ENCODE measurements around the gene KIF5A. TPM values are rescaled to one million over a fixed set of nuclear protein-coding genes. Genes with fewer than 3 reads are reported as not detected.
"Not testable (repeated sequence)": the region's sequence is repeated elsewhere in the genome, so short reads cannot be mapped to it uniquely, and the experiment has no call there.

Gene KIF5A
- total and polyA plus RNA-seq, 5 donors = 0.09 to 0.31 (median 0.20) TPM

- DNase-seq; H3K9me3 ChIP-seq (ENCODE audit: control insufficient read depth, low read length); H3K4me3 ChIP-seq (ENCODE audit: low read length); H3K27ac ChIP-seq (ENCODE audit: low read length); intact Hi-C loops (cut with DNase I); H3K4me1 ChIP-seq (ENCODE audit: control insufficient read depth, insufficient read depth, low read length); ATAC-seq; H3K27me3 ChIP-seq (ENCODE audit: control insufficient read depth, insufficient read depth): not testable (repeated sequence)
- 89% methylated on average over 15 of the region's 15 CpGs for WGBS
Observed at GRCh38 chr12:57588951-57589610, 39.2 kb downstream of the KIF5A start.

- Histone ChIP-seq H3K4me3 (ENCODE audit: low read length) (peak overlapping the region; percentile 67), H3K27ac (ENCODE audit: low read length) (peak overlapping the region; percentile 19), H3K4me1 (ENCODE audit: control insufficient read depth, insufficient read depth, low read length) (peaks cover 6% of the 10 kb centered on the region), H3K9me3 (ENCODE audit: control insufficient read depth, low read length) (no peaks in the 10 kb centered on the region), H3K27me3 (ENCODE audit: control insufficient read depth, insufficient read depth) (no peaks in the 10 kb centered on the region)
- WGBS = 18% methylated on average over 2 of the region's 2 CpGs
- DNase-seq (no peak), ATAC-seq (no peak)
- intact Hi-C loops (cut with DNase I) = no loop called here
Observed at GRCh38 chr12:57590479-57590863, 40.6 kb downstream of the KIF5A start.

GRCh38 chr12:57590864-57591781 is 41.3 kb downstream of the KIF5A start, which contains the start of gene PIP4K2C:
TSS of gene PIP4K2C (plus strand) at chr12:57591192. CDS start at chr12:57591290, 98 bp downstream.
- H3K4me1 ChIP-seq (ENCODE audit: control insufficient read depth, insufficient read depth, low read length) = peaks cover 6% of the 10 kb centered on the region
- under 1% methylated on average over 69 of the region's 69 CpGs for WGBS
- ATAC-seq (peak; percentile 97 to 98), DNase-seq (peak; percentile 77 to 92 (median 90))
- intact Hi-C loops (cut with DNase I) = no loop called here
- no peaks in the 10 kb centered on the region for H3K9me3 ChIP-seq (ENCODE audit: control insufficient read depth, low read length)
- H3K27ac ChIP-seq (ENCODE audit: low read length) = peak within 1 kb of the TSS; percentile 40
- H3K4me3 ChIP-seq (ENCODE audit: low read length) = peak within 1 kb of the TSS; percentile 67
- no peaks in the 10 kb centered on the region for H3K27me3 ChIP-seq (ENCODE audit: control insufficient read depth, insufficient read depth)

GRCh38 chr12:57591782-57592325 is 42.0 kb downstream of the KIF5A start:
- Histone ChIP-seq H3K9me3 (ENCODE audit: control insufficient read depth, low read length) (no peaks in the 10 kb centered on the region), H3K4me3 (ENCODE audit: low read length) (peak overlapping the region; percentile 67), H3K4me1 (ENCODE audit: control insufficient read depth, insufficient read depth, low read length) (peaks cover 6% of the 10 kb centered on the region), H3K27me3 (ENCODE audit: control insufficient read depth, insufficient read depth) (no peaks in the 10 kb centered on the region), H3K27ac (ENCODE audit: low read length) (no peak overlapping the region)
- 44% methylated on average over 10 of the region's 10 CpGs for WGBS
- DNase-seq = no peak
- ATAC-seq = no peak
- intact Hi-C loops (cut with DNase I) = no loop called here

GRCh38 chr12:57592551-57593165 is 42.8 kb downstream of the KIF5A start:
- intact Hi-C loops (cut with DNase I) = no loop called here
- no peaks in the 10 kb centered on the region for H3K9me3 ChIP-seq (ENCODE audit: control insufficient read depth, low read length)
- no peak overlapping the region for H3K4me3 ChIP-seq (ENCODE audit: low read length)
- H3K4me1 ChIP-seq (ENCODE audit: control insufficient read depth, insufficient read depth, low read length) = peaks cover 6% of the 10 kb centered on the region
- ATAC-seq (no peak), DNase-seq (no peak)
- H3K27me3 ChIP-seq (ENCODE audit: control insufficient read depth, insufficient read depth) = no peaks in the 10 kb centered on the region
- H3K27ac ChIP-seq (ENCODE audit: low read length) = no peak overlapping the region
- WGBS = 83% methylated on average over 2 of the region's 2 CpGs

GRCh38 chr12:57593187-57593586 is 43.3 kb downstream of the KIF5A start:
- DNase-seq (no peak), ATAC-seq (no peak)
- H3K4me3 ChIP-seq (ENCODE audit: low read length) = no peak overlapping the region
- H3K27me3 ChIP-seq (ENCODE audit: control insufficient read depth, insufficient read depth) = no peaks in the 10 kb centered on the region
- 87% methylated on average over 4 of the region's 4 CpGs for WGBS
- no peak overlapping the region for H3K27ac ChIP-seq (ENCODE audit: low read length)
- peaks cover 6% of the 10 kb centered on the region for H3K4me1 ChIP-seq (ENCODE audit: control insufficient read depth, insufficient read depth, low read length)
- H3K9me3 ChIP-seq (ENCODE audit: control insufficient read depth, low read length) = no peaks in the 10 kb centered on the region
- intact Hi-C loops (cut with DNase I) = no loop called here

GRCh38 chr12:57600395-57600794 is 50.6 kb downstream of the KIF5A start:
- DNase-seq = no peak
- H3K27ac ChIP-seq (ENCODE audit: low read length) = no peak overlapping the region
- no peak for ATAC-seq
- WGBS = 59% methylated on average over 2 of the region's 2 CpGs
- intact Hi-C loops (cut with DNase I) = no loop called here
- H3K9me3 ChIP-seq (ENCODE audit: control insufficient read depth, low read length) = no peaks in the 10 kb centered on the region
- H3K4me1 ChIP-seq (ENCODE audit: control insufficient read depth, insufficient read depth, low read length) = peaks cover 4% of the 10 kb centered on the region
- H3K27me3 ChIP-seq (ENCODE audit: control insufficient read depth, insufficient read depth) = no peaks in the 10 kb centered on the region
- H3K4me3 ChIP-seq (ENCODE audit: low read length) = no peak overlapping the region

GRCh38 chr12:57602544-57602943 is 52.7 kb downstream of the KIF5A start:
- H3K4me3 ChIP-seq (ENCODE audit: low read length) = no peak overlapping the region
- H3K27ac ChIP-seq (ENCODE audit: low read length) = no peak overlapping the region
- ATAC-seq (no peak), DNase-seq (no peak)
- H3K27me3 ChIP-seq (ENCODE audit: control insufficient read depth, insufficient read depth) = no peaks in the 10 kb centered on the region
- peaks cover 6% of the 10 kb centered on the region for H3K4me1 ChIP-seq (ENCODE audit: control insufficient read depth, insufficient read depth, low read length)
- no peaks in the 10 kb centered on the region for H3K9me3 ChIP-seq (ENCODE audit: control insufficient read depth, low read length)
- intact Hi-C loops (cut with DNase I) = no loop called here

GRCh38 chr12:57603324-57603723 is 53.5 kb downstream of the KIF5A start:
- no peaks in the 10 kb centered on the region for H3K9me3 ChIP-seq (ENCODE audit: control insufficient read depth, low read length)
- no peak overlapping the region for H3K4me3 ChIP-seq (ENCODE audit: low read length)
- DNase-seq (no peak), ATAC-seq (no peak)
- H3K4me1 ChIP-seq (ENCODE audit: control insufficient read depth, insufficient read depth, low read length) = peaks cover 6% of the 10 kb centered on the region
- H3K27me3 ChIP-seq (ENCODE audit: control insufficient read depth, insufficient read depth) = no peaks in the 10 kb centered on the region
- 45% methylated on average over 2 of the region's 2 CpGs for WGBS
- intact Hi-C loops (cut with DNase I) = no loop called here
- H3K27ac ChIP-seq (ENCODE audit: low read length) = peak overlapping the region; percentile 93

GRCh38 chr12:57603815-57604453 is 54.1 kb downstream of the KIF5A start:
- WGBS = 23% methylated on average over 6 of the region's 6 CpGs
- DNase-seq = peak; percentile 52 to 80 (median 74)
- intact Hi-C loops (cut with DNase I) = no loop called here
- peaks cover 6% of the 10 kb centered on the region for H3K4me1 ChIP-seq (ENCODE audit: control insufficient read depth, insufficient read depth, low read length)
- peak; percentile 71 to 73 for ATAC-seq
- H3K9me3 ChIP-seq (ENCODE audit: control insufficient read depth, low read length) = no peaks in the 10 kb centered on the region
- peak overlapping the region; percentile 93 for H3K27ac ChIP-seq (ENCODE audit: low read length)
- peak overlapping the region; percentile 84 for H3K4me3 ChIP-seq (ENCODE audit: low read length)
- no peaks in the 10 kb centered on the region for H3K27me3 ChIP-seq (ENCODE audit: control insufficient read depth, insufficient read depth)
